GM19035 (cell line): Measurements from ENCODE around the gene CARNS1.

Experiments used
- ATAC-seq: cut with Tn5 transposase; IDR thresholded peaks from one replicate; pipeline ENCODE4 v1.9.1; 2021; ENCODE audit not compliant: unreplicated experiment

The CARNS1 gene

DNA sequence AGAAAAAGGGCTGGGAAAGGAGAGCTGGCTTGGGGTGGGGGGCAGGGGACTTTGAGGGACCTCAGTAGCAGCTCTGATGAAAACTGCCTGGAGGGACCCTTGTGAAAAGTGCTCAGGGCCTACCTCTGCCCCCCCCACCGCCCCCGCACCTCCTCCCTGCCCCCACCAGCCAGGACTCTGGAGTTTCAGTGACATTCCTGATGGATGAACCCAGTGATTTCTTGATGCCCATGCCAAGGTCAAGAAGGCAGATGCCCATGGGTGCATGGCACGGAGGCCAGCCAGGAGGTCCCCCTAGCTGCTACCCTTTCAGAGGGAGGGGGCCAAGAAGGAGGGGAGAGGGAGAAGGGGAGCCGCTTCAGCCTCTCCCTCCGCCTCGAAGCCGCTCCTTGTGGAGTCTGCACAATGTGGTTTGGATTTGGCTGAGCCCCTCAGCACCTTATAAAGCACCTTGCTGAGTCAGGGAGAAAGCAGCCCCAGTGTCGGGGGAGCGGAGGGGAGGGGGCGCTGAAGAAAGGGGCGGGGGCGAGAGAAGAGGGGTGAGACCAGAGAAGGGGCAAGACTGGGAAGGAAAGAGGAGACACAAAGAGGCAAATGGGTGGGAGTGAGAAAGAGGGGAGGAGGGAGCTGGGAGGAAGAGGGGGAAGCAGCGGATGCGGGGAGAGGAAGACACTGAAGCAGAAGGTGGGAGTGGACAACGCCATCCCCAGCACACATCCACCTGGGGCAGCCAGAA, 40.0 kb upstream of the CARNS1 start:
- no peak for ATAC-seq

- ATAC-seq = no peak
Measured at GRCh38 chr11:67376063-67376820, 39.2 kb upstream of the CARNS1 start.

DNA sequence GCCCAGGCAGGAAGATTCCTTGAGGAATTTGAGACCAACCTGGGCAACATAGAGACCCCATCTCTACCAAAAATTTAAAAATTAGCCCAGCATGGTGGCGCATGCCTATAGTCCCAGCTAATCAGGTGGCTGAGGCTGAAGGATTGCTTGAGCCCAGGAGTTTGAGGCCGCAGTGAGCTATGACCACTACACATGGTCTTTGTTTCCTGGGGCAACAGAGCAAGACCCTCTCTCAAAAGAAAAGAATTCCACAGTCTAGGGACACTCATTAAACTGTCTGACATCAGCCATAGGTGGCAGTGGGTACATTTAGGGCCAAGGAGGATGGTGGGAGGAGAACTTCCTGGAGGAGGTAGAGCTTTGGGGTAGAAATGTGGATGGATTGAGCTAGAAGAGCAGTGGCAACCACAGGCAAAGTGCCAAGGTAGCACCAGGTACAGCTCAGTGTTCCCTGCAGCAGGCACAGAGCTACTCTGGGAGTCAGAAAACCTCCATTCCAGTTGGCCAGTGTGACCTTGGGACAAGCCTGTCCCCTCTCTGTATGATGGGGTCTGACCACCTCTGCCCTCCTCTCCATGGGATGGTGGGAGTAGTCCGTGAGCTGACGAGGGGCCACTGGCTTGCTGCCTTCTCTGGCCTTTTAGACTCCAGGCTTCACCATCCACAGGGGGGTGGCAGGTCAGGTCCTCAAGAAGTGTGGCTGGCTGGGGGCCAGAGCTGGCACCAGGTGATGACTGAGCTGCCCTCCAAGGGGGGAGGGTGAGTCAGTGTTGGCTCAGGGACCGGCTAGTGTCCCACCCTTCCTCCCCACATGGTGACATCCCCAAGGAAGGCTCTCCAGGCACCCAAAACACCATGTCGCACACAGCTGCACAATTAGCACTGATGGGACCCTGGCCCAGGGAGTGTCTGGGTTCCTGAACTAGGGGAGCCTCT, 38.3 kb upstream of the CARNS1 start:
- no peak for ATAC-seq

DNA sequence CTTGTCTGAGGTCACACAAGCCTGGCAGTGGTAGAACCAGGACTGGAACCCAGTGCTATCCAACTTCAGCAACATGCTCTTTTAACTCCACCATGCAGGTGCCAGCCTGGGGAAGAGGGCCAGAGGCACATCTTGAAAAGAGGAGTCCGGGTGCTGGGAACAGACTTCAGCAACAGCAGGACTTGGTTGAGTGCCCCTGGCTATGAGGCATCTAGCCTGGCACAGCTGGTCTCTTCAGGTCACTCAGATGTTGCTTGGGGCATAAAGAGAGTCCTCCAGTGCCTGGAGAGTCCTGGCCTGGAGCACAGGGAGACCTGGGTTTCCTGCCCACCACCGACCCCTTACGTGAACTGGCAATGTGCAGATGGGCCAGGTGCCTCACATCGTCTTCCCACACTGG, 36.9 kb upstream of the CARNS1 start:
- no peak for ATAC-seq

GRCh38 chr11:67379061-67380058, 36.1 kb upstream of the CARNS1 start:
- no peak for ATAC-seq

DNA sequence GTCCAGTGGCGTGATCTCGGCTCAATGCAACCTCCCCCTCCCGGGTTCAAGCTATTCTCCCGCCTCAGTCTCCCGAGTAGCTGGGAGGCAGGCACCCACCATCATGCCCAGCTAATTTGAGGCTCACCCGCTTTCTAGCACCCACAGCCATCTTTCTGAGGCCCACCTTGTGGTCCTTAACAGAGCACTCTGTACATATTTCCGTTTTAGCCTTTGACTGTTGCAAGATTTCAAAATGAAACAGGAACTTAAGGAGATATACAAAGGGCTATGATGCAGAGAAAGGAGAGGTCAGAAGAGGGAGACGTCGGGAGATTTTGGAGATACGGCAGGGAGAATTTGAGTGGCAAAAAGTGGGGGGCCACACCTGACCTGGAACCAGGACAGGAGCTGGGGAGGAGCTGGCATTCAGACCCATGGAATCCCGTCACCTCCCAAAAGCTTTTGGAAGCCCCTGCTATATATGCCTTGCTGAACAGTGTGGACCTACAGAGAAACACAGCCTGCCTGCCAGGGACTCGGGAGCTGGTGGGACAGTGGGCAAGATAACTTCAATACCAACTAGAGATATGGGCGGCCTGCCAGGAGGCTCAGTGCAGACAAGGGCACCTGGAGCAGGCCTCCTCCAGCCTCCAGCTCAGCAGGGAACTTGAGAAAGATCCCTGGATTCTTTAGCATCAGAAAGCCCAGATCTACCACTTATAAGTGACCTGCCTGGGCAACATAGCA, 34.1 kb upstream of the CARNS1 start:
- no peak for ATAC-seq

DNA sequence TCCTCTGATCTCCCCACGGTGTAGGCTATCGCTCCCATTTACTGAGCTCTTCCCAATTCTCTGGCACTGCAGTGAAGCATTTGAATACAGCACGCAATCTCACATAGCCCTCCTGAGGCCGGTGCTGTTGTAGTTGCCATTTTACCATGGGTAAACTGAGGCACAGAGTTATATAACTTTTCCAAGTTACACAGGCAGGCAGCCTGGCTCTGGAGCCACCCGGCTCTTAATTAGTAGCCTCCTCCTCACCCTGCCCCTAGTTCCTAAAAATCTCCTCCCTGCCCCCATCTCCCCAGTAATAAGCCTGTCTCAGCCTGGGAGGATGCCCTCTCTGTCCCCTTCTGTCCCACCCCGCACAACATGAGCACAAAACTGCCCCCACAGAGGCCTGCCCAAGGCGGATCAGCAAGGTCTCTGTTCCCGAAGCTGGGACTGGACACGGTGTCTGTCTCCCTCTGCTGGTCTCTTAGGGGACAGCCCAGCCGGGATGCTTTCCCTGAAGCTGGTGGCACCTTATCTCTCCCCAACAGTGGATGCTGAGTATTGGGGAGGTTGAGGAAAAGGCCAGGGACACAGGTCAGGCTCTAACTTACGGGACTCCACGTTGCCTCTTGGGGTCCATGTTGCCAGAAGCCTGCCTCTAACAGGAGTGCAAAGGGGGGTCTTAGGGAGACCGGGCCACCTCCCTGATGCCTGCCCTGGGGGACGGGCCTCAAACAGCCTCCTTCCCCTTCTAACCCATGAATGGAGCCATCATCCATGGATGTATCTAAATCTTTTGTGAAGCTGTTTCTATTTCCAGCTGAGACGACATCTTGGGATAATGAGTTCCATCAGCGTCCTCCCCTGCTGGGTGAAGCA, 33.0 kb upstream of the CARNS1 start:
- peak; percentile 64 for ATAC-seq

DNA sequence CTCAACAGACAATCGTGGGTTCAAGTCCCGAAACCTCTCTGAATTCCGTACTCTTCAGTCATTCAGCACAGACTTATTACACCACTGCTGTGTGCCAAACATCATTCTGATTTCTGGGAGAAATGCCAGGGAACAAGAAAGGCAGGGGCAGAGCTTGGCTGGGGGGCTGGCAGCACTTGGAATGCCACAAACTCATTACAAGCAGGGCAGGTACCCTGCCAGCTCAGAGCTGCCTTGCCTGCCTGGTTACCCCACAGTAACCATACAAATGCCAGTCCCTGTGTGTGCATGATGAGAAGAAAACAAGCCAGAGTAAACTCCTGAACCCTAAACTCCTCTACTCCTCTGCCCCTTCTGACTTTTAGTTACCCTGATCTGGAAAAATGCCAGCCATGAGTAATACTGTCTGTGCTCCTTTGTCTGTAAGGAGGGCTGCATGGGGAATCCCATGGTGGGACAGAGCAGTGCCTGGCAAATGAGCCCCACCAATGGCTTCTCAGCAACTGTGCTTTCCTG, 30.6 kb upstream of the CARNS1 start:
- ATAC-seq = no peak

GRCh38 chr11:67387069-67387468, 28.4 kb upstream of the CARNS1 start:
- ATAC-seq = no peak

DNA sequence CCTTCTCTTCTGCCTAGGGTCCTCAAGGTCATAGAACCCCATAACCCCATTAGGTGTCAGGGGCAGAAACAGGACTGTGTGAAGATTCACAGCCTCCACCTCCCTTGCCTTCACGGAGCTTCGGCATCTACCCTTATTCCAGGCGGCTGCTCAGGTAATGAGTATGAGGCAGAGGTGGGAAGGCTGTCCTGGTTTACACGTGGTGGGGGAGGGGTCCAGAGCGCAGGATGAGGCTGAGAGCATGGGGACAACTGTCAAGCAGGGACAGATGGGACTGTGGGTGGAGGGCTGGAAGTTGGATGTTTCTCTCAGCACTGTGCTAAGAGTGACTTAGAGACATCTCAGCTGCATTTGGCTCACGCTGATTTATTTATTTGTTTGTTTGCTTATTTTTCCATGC, 28.0 kb upstream of the CARNS1 start:
- no peak for ATAC-seq

DNA sequence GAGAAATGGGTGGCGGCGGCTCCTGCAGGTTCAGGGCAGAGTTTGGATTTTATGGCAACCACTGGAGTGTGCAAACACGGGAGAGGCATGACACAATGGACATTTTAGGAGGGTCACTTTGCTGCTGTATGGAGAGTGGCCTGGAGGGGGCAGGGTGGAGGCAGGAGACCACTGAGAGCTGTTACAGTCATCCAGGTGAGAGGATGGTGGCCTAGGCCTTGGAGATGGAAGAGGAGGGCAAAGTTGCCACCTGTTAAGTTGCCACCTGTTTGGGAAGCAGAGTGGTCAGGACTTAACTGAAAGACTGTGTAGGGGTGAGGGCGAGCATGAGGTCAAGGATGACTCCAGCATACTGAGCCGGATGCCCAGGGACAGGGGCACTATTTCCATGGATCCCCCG, 26.0 kb upstream of the CARNS1 start:
- no peak for ATAC-seq

DNA sequence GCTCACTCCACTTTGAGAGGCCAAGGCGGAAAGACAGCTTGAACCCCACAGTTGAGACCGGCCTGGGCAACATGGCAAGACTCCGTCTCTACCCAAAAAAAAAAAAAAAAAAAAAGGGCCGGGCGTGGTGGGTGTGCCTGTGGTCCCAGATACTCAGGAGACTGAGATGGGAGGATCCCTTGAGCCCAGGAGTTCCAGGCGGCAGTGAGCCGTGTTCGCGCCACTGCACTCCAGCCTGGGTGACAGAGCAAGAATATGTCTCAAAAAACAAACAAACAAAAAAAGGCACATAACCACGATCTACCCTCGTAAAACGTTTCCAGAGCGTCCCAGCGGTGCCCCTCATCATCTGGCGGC, 24.6 kb upstream of the CARNS1 start:
- ATAC-seq = no peak

DNA sequence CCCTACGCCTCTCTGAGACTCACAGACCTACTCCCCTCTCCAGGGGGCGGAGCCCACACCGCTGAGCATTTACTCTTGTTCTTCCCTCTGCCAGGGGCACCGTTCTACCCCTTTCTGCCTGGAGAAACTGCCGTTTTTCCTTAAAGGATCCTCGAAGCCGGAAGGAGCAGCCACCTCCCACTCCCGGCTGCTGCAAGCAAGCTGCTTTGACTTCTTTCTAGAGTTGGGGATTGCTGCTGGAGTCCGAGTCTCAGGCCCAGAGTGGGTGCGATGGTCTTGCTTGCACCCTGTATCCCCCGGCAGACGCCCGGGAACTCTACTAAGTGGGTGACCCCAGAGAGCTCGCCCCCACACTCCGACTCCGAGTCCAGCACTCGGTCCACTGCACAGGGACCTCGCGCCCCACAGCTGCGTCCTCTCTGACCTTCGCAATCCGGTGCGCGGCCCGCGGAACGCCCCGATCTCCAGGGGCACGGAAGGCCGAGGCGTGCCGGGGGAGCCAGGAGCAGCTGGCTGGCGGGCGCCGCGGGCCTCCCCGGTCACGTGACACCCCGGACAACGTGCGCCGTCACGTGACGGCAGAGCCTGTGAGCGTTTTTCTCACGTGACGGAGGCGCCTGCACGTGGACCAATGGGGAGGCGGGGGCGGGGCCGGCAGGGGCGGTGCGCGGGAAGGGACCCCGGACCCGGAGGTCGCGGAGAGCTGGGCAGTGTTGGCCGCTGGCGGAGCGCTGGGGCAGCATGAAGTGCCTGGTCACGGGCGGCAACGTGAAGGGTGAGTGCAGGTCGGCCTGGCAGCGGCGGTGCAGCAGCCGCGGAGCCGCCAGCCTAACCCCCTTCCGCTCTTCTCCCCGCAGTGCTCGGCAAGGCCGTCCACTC, 23.9 kb upstream of the CARNS1 start, which contains the start of gene RAD9A:
TSS of gene RAD9A (plus strand) at position 683 of the 879 bp plus-strand sequence. CDS start at position 742, 59 bp downstream.
- ATAC-seq = peak; percentile 64

DNA sequence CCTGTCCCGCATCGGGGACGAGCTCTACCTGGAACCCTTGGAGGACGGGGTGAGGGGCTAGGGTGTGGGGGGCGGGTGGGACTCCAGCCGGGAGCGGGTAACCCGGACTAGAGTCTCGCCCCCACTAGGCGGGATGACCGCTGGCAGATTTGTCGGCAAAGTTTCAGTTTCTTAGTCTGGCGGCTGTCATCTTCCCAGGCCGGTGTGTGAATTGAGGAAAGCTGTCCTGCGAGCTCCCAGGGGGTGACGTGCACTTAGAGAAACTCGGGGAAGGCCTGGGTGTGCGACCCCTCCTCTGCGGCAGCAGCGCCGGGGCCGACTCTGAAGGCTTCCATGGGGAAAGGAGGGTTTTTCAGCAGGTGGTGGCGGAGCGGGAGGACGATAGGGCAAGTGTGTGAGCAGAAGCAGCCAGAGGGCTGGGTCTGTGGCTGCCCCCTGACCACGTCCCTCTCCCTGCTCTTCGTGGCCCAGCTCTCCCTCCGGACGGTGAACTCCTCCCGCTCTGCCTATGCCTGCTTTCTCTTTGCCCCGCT, 23.2 kb upstream of the CARNS1 start:
- no peak for ATAC-seq

- no peak for ATAC-seq
Measured at GRCh38 chr11:67393437-67393836, 22.0 kb upstream of the CARNS1 start.

- no peak for ATAC-seq
Measured at GRCh38 chr11:67393990-67394389, 21.5 kb upstream of the CARNS1 start.
